HG03066 (cell line): ENCODE data around the gene C19orf33.
A peak's percentile ranks its signal among the peaks of the same experiment; 100 is the strongest.

ENCODE experiments used
- ATAC-seq: cut with Tn5 transposase; IDR thresholded peaks from one replicate; pipeline ENCODE4 v1.9.1; 2021; ENCODE audit warnings: low read depth; ENCODE audit not compliant: unreplicated experiment

The C19orf33 gene

DNA sequence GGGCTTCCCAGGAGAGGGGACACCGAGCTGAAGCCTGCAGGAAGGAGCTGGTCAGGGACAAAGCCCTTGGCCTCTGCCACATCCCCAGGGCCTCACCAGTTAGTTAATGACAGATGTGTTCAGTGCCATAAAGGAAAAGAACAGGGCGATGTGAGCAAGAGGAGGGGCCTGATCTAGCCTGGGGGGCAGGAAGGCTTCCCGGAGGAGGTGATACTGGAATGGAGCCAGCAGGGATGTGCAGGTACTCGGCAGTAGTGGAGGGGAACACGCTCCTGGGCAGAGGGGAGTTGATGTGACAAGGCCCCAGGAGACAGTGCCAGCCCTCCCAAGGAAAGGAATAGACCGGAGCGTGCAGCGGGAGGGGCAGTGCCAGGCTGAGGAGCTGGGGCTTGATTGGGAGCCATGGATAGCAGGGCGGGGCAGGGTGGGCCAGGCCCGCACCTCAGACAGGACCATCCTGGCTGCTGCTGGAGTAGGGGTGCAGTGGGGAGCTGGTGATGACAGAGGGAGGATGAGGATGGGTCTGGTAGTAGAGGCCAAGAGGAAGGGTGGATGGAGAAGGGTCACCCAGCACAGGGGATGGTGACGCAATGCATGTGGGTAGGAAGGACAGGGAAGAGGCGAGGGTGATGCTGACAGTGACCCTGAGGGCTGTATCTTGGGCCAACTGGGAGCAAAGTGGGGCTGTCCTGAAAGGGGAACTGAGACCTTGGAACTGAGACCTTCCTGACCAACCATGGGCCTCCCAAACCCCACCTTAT is 4.1 kb downstream of the C19orf33 start:
- no peak for ATAC-seq

DNA sequence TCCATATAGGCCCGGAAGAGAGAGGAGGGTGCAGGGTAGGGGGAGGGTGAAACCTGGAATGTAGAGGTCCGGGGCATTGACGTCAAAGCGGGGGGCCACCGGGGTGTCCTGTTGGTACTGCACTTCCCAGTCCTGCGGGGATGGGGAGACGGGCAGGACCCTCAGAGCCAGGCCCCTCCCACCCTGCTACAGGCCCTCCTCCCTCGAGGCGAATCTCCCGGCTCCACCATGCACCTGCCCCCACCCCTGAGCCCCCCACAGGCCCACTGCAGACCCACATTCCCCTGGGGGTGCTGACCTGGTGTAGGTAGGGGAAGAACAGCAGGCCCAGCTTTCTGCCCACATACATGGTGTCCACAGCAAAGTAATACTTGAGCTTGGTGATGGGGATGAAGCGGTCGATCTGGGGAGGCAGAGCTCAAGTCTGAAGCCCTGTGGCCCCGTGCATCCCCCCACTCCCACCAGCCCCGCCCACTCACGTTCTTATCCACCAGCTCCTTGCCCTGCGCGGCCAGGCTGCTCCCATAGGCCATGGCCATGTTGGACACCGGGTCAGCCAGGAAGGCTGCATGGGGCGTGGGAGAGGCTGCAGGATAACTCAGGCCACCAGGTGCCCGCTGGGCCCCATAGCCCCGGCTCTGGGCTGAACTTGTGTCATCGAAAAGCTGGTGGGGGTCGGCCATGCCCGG is 5.0 kb downstream of the C19orf33 start:
- ATAC-seq = no peak

DNA sequence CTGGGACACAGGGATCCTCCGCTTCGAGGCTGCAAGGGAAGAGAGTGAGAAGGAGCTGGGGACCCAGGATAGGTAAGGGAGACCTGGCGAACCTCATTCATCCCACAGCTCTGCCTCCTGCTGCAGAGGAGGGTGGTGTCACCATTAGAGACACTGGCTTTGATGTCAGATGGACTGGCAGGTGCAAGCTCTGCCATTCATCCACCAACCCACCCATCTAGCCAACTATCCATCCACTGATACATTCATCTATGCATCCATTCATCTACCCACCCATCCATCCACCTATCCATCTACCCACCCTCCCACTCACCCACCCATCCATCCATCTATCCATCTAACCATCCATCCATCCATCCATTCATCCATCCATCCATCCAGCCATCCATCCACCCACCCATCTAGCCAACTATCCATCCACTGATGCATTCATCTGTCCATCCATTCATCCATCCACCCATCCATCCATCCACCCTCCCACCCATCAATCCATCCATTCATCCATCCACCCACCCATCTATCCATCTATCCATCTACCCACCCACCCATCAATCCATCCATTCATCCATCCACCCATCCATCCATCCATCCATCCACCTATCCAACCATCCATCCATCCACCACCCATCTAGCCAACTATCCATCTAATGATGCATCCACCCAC is 5.7 kb downstream of the C19orf33 start:
- ATAC-seq = no peak

DNA sequence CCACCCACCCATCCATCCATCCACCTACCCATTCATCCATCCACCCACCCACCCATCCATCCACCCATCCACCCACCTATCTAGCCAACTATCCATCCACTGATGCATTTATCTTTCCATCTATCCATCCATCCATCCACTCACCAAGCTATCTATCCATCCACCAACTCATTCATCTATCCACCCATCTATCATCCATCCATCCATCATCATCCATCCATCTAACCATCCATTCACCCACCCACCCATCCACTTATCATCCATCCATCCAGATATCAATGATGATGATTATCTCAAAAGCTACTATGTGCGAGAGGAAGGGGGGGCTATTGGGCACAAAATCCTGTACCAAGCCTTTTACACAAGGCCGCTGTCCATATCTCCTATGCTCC is 6.2 kb downstream of the C19orf33 start:
- no peak for ATAC-seq

DNA sequence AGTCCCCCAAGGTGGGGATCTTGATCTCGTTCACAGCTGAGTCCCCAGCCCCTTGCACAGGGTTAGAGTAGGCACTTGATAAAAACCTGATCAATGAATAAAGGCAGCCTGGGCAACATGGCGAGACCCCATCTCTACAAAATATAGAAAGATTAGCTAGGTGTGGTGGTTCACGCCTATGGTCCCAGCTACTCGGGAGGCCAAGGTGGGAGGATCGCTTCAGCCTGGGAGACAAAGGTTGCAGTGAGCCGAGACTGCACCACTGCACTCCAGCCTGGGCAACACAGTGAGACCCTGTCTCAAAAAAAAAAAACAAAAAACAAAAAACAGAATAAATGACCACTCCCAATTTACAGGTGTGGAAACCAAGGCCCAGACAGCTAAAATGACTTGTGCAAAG is 6.9 kb downstream of the C19orf33 start:
- no peak for ATAC-seq

DNA sequence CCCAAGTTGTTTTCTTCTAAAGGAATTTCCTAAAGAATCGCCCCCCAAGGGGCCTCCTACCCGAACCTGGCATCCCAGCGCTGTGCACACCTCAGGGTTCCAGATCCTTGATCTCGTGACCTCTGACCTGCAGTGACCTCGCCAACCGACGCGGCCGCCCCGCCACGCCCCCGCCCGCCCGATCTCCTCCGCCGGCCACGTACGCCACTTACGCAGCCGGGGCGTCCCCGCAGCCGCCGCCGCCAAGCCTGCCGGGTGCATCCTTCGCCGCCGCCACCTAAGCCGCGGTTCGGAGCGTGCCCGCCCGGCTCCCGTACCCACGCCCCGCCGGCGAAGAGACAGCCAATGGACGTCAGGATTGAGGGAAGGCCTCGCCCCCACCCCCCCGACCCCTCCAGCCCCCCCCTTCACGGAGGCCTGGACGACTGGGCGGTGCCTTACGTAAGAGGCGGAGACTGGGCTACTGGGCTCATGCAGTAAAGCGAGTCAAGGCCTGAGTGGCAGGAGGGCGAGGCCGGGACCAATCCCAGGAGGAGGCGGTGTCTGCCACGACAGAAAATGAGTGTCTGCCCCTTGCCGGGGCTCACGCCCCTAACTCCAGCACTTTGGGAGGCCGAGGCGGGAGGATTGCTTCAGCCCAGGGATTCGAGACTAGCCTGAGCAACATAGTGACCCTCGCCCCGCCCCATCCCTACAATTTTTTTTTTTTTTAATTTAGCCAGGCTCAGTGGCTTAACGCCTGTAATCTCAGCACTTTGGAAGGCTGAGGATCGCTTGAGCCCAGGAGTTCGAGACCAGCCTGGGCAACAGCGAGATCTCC is 11.8 kb downstream of the C19orf33 start, which contains the start of gene YIF1B:
Gene YIF1B, minus strand, starts transcription at position 291 of the 820 bp plus-strand sequence. Its CDS starts 30 bp downstream, at position 261.
- ATAC-seq = peak; percentile 78

DNA sequence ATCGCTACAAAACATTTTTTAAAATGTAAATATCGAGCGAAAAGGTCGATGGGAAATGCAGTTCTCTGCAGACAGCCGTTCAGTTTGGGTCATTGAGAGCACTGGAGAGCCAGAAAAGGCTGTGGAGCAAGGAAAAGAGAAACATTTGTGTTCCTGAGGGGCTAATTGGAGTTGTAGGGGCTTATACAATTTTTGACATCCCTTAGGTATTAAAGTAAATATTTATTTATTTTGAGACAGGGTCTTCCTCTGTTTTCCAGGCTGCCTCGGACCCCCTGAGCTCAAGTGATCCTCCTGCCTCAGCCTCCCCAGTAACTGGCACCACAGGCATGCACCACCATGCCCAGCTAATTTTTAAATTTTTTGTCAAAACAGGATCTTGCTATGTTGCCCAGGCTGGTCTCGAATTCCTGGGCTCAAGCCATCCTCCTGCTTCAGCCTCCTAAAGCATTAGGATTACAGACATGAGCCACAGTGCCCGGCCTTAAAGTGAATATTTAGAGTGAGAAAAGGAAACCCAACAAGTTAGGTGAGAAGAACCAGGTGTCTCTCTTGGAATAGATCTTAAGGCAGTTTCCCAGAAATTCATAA is 12.5 kb downstream of the C19orf33 start:
- no peak for ATAC-seq

DNA sequence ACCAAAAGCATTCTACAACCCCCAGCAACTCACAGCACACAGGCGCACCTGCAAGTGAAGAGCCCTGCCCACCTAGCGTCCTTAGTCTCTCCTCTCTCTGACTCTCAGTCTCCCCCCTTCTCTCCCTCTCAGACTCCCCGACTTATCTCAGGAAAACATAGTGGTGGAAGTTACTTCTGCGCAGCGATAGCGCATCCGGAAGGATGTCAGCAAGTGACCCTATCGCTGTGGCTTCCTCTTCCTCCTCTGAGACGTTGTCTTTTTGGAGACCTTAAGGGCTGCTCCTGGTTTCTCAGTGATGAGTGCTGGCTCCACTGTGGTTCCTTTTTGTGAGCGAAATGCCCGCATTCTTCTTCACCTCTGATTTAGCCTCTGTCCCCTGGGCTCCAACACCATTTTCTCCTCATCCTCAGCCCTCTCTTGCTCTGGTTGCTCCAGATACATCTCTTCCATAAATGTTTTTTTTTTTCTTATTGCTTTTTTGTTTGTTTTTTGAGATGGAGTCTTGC is 13.1 kb downstream of the C19orf33 start:
- ATAC-seq = no peak

DNA sequence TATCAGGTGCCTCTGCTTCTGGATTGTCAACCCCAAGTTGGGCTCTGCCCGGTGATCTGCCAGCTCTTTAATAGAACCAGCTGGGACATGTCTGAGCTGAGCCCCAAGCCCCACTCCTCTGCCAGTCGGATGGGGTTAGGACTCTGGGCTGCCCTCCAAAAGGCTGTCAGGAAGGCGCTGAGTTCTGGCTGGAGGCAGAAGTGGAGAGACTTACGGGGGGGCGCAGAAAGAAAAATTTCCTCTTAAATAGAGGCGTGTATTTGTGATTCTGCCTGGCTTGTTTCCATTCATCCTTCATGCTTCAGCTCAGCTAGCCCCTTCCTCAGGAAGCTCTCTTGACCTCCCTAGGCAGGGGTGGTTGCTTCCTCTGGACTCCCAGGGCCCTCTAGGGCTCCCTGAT is 14.6 kb downstream of the C19orf33 start:
- ATAC-seq = no peak

DNA sequence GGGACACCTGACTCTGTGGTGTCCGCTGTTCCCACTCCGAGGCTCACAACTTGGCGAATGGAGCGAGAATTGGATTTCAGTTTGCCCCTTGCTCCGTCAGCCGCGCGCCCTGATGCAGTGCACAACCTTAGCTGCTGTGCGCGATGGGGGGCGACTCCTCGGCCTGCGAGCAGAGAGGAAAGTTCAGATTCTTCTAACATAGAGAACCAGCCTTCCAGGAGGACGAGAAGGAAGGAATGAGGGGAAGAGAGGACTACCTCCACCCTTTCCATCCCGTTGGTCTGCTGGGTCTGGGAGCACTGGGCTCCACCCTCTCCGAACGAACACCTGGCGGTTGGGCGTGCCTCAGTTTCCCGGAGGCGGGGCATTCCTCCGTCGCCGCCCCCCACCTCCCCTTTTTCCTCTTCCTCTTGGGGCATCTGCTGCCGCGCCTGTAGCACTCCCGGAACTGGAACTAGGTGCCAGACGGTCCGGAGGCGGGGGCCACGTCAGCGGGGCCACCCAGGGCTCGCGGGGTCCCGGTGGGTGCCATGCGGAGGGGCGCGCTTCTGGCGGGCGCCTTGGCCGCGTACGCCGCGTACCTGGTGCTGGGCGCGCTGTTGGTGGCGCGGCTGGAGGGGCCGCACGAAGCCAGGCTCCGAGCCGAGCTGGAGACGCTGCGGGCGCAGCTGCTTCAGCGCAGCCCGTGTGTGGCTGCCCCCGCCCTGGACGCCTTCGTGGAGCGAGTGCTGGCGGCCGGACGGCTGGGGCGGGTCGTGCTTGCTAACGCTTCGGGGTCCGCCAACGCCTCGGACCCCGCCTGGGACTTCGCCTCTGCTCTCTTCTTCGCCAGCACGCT is 15.6 kb downstream of the C19orf33 start, which contains the start of gene KCNK6:
Gene KCNK6, plus strand, starts transcription at position 425 of the 838 bp plus-strand sequence. Its CDS starts 106 bp downstream, at position 531.
- no peak for ATAC-seq

DNA sequence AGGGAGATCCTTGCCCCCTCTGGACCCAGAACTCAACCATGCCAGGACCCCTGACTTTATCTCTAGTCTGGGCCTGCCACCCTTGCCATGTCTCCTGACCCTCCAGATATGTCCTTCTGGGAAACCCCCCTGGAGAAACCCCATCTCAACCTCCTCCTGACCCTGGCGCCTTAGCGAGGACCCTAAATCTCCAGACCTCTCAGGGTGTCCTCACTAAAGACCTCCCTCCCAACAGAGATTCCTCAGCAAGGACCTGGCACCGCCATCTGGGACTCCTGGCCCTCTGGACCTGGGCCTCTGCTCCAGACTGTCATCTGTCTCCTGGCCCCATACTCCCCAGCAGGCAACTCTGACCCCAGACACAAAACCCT is 16.9 kb downstream of the C19orf33 start:
- ATAC-seq = no peak

DNA sequence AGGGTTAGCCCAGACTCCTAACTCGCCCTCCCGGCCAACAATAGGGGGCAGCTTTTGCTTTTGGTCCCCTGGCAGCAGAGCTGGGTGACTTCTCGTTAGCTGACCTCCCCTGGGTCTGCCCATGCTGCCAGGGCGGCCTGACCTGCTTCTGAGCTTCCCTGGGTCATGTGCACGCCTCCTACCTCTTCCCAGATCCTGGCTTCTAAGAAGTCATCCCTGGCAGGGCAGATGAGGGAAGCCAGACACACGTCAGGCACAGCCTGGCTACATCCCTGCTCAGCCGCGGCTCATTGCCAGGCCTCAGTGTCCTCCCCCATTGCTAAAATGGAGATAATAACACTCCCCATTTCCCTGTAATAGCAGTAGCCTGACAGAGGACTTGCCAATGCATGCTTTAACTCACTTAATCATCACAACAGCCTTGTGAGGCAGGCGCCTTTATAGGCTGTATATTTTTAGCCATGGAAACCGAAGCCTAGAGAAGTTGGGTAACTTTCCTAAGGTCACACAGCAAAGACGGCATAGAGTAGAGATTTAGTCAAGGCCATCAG is 17.7 kb downstream of the C19orf33 start:
- no peak for ATAC-seq

DNA sequence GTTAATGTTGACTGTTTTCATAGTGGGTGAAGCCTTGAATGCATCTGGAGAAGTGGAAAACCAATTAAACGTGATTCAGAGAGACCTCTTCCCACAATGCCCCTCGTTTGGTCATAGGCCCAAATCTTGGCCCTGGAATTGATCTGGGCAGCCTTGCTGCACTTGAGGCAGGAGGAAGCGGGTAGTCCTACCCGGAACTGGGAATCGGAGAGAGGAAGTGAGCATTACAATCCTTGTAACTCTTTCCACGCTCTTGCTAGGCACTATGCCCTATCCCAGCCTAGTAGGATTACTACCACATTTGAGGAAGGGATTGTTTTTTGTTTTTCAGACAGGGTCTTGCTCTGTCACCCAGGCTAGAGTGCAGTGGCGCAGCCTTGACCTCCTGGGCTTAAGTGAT is 19.2 kb downstream of the C19orf33 start:
- no peak for ATAC-seq

DNA sequence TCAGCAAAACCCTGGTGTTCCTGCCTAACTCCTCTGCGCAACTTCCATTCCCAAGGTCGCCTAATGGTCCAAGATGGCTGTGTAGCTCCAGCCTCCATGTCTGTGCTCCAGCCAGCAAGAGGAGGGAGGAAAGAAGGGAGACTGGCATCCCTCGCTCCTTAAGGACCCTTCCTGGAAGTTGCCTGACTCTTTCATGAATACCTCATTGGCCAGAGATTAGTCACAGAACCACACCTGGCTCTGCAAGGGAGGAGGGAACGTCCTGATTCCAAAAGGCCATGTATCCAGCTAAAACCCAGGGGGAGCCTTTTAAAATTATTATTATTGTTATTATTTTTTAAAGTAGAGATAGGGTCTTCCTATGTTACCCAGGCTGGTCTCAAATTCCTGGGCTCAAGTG is 20.4 kb downstream of the C19orf33 start:
- no peak for ATAC-seq

DNA sequence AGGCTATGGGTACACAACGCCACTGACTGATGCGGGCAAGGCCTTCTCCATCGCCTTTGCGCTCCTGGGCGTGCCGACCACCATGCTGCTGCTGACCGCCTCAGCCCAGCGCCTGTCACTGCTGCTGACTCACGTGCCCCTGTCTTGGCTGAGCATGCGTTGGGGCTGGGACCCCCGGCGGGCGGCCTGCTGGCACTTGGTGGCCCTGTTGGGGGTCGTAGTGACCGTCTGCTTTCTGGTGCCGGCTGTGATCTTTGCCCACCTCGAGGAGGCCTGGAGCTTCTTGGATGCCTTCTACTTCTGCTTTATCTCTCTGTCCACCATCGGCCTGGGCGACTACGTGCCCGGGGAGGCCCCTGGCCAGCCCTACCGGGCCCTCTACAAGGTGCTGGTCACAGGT is 22.5 kb downstream of the C19orf33 start:
- no peak for ATAC-seq

DNA sequence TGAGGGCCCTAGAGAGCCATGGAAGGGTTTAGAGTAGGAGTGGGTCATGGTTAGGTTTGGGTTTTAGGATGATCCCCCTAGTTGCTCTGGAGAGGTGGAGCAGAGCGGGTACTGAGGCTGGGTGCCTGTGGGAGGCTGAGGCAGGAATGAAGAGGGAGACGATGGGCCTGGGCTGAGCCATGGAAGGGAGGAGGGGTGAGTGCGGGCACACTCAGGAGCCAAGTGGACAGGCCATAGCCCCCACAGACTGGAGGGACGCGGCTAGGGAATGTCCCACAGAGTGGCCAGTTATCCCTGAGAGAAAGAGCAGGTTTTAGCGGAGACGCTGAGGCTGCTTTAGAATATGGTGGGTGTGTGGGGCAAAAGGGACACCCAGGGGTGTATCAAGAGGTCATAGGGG is 25.6 kb downstream of the C19orf33 start:
- ATAC-seq = no peak

DNA sequence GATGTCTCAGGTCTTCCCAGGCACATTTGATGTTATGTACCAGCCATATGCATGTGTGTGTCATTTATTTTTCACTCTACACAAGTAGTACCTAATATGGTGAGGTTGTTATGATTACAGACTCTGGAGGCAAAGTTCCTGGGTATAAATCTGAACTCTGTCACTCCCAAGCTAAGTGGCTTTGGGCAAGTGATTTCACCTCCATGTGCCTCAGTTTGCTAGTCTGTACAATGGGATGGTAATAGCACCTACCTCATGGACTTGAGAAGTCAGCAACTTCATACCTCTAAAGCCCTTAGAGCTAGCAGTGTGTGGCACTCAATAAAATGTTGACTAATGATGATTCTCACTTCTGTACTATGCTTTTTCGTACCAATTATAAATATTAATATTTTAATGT is 27.7 kb downstream of the C19orf33 start:
- no peak for ATAC-seq

DNA sequence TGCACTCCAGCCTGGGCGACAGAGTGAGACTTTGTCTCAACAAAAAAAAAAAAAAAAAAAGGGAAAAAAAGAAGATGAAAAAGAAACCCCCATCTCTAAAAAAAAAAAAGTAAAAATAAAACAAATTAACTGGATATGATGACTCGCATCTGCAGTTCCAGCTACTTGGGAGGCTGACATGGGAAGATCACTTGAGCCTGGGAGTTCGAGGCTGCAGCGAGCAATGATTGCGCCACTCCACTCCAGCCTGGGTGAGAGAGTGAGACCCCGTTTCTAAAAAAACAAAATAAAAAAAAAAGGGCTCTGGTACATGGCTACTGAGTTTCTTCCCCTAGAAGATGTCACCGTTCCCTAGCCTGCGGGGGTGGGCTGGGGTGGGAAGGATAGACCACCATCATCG is 29.2 kb downstream of the C19orf33 start:
- ATAC-seq = no peak
